RWPE2 (cell line): ENCODE measurements around the gene NEK1.

Experiments
- ATAC-seq: fragments of 200-7000 bp; cut with Tn5 transposase; 3 replicates; pipeline ENCODE4 v1.9.1; 2021; ENCODE audit warnings: low read depth
- DNase-seq: peaks from one replicate; pipeline ENCODE4 v3.0.0-alpha.2; 2020; ENCODE audit warnings: low spot score
- H3K27ac ChIP-seq: fragments of 450-650 bp; 2 replicates; pipeline ENCODE4 v1.5.1; 2017; ENCODE audit warnings: mild to moderate bottlenecking; ENCODE audit not compliant: poor library complexity, severe bottlenecking
- H3K27me3 ChIP-seq: fragments of 250-450 bp; sonication (Bioruptor Pico); 2 replicates; pipeline ENCODE4 v1.5.1; 2021; ENCODE audit warnings: mild to moderate bottlenecking, moderate library complexity; ENCODE audit not compliant: insufficient read depth, poor library complexity, severe bottlenecking
- H3K36me3 ChIP-seq: fragments of 250-450 bp; sonication (Bioruptor Pico); 2 replicates; pipeline ENCODE4 v1.5.1; 2020; ENCODE audit warnings: low read depth, mild to moderate bottlenecking, moderate library complexity
- H3K4me1 ChIP-seq: fragments of 250-450 bp; sonication (Bioruptor Pico); 2 replicates; pipeline ENCODE4 v1.5.1; 2021; ENCODE audit warnings: mild to moderate bottlenecking, moderate library complexity; ENCODE audit not compliant: insufficient read depth, poor library complexity, severe bottlenecking
- H3K4me3 ChIP-seq: fragments of 250-450 bp; sonication (Bioruptor Pico); 2 replicates; pipeline ENCODE4 v1.5.1; 2021; ENCODE audit warnings: mild to moderate bottlenecking, moderate library complexity; ENCODE audit not compliant: severe bottlenecking
- H3K9me3 ChIP-seq: fragments of 250-450 bp; sonication (Bioruptor Pico); 2 replicates; pipeline ENCODE4 v1.5.1; 2021; ENCODE audit warnings: mild to moderate bottlenecking, moderate library complexity; ENCODE audit not compliant: severe bottlenecking
- CTCF ChIP-seq: fragments of 450-650 bp; IDR thresholded peaks from one replicate; pipeline ENCODE4 v1.5.1; 2017; ENCODE audit warnings: mild to moderate bottlenecking, moderate library complexity; ENCODE audit not compliant: poor library complexity, severe bottlenecking

The NEK1 gene

GRCh38 chr4:169658975-169659715 lies 46.8 kb upstream of the NEK1 start:
- ATAC-seq (no peak), DNase-seq (no peak)
- TF ChIP-seq CTCF: no peak
- Histone ChIP-seq H3K4me3 (peak overlapping the region; percentile 35), H3K27me3 (no peaks in the 10 kb centered on the region), H3K36me3 (no peaks in the 10 kb centered on the region), H3K4me1 (peaks cover 38% of the 10 kb centered on the region), H3K9me3 (peaks cover 3% of the 10 kb centered on the region), H3K27ac (peak overlapping the region; percentile 83)

- no peak for TF ChIP-seq CTCF
- no peak for DNase-seq
- Histone ChIP-seq H3K4me1 (peaks cover 38% of the 10 kb centered on the region), H3K9me3 (peaks cover 3% of the 10 kb centered on the region), H3K4me3 (no peak overlapping the region), H3K27me3 (no peaks in the 10 kb centered on the region), H3K27ac (peak overlapping the region; percentile 83), H3K36me3 (no peaks in the 10 kb centered on the region)
- ATAC-seq: no peak
Observed at GRCh38 chr4:169658196-169658595, 45.8 kb upstream of the NEK1 start.

- ATAC-seq (no peak), DNase-seq (no peak)
- no peak for TF ChIP-seq CTCF
- no peaks in the 10 kb centered on the region for H3K36me3 ChIP-seq
- no peaks in the 10 kb centered on the region for H3K27me3 ChIP-seq
- H3K27ac ChIP-seq: no peak overlapping the region
- no peak overlapping the region for H3K4me3 ChIP-seq
- H3K9me3 ChIP-seq: peaks cover 3% of the 10 kb centered on the region
- peaks cover 38% of the 10 kb centered on the region for H3K4me1 ChIP-seq
Observed at GRCh38 chr4:169657470-169658107, 45.2 kb upstream of the NEK1 start.

- no peak for ATAC-seq
- peaks cover 24% of the 10 kb centered on the region for H3K4me1 ChIP-seq
- no peak overlapping the region for H3K4me3 ChIP-seq
- no peak for DNase-seq
- no peaks in the 10 kb centered on the region for H3K27me3 ChIP-seq
- no peak overlapping the region for H3K27ac ChIP-seq
- peaks cover 3% of the 10 kb centered on the region for H3K9me3 ChIP-seq
- no peak for TF ChIP-seq CTCF
- no peaks in the 10 kb centered on the region for H3K36me3 ChIP-seq
Observed at GRCh38 chr4:169655401-169655800, 43.0 kb upstream of the NEK1 start.

- no peaks in the 10 kb centered on the region for H3K36me3 ChIP-seq
- DNase-seq: no peak
- no peak for TF ChIP-seq CTCF
- no peaks in the 10 kb centered on the region for H3K27me3 ChIP-seq
- no peak for ATAC-seq
- H3K27ac ChIP-seq: no peak overlapping the region
- no peak overlapping the region for H3K4me3 ChIP-seq
- H3K9me3 ChIP-seq: peaks cover 3% of the 10 kb centered on the region
- H3K4me1 ChIP-seq: peaks cover 3% of the 10 kb centered on the region
Observed at GRCh38 chr4:169652535-169652934, 40.2 kb upstream of the NEK1 start.
